ENCODE measurements around the gene MACROD2. TPM values are rescaled to one million over a fixed set of nuclear protein-coding genes. Genes with fewer than 3 reads are reported as not detected.

The MACROD2 gene
- total RNA-seq, 1 donor from 2014 or later, result 0.46 TPM

- DNase-seq (ENCODE audit: low read depth, low spot score), result no peak
These were observed 585.2 kb downstream of the MACROD2 start for GRCh38 chr20:14580418-14581074.

DNA sequence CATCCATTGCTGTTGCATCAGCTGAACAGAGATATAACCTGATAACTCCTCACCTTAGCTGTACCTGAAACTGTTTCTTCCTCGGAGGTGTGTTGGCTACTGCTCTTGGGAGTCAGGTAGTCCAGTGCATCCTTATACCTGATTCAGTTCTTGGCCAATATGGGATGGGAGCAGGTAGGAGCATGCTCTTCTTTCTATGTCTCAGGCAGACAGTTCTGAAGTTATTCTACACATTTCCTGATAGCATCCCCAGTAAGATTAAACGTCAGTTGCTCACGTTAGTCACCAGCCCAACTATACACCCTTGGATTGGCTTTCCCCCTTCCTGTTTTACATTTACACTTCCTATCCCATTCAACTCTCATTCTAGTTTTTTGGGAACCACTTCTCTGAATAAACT lies 586.4 kb downstream of the MACROD2 start:
- no peak for DNase-seq (ENCODE audit: low read depth, low spot score)

DNA sequence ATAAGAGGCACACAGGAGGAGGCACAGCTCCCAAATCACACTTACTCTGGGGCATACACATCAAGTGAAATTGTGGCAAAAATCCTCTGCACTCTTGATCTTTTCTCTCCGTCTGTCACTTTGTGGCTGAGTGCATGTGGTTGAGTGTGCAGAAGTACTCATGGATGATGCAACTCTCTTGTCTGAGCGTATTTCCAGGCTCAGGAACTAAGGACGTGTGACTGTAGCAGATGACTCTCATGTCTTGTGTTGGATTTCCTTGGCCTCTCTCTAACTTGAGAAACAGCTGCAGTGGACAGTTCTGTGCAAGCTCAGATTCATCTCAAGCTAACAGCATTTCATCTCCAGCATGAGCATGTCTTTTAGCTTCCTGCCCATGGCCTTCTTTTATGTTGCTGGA lies 587.5 kb downstream of the MACROD2 start:
- DNase-seq (ENCODE audit: low read depth, low spot score), result no peak

DNA sequence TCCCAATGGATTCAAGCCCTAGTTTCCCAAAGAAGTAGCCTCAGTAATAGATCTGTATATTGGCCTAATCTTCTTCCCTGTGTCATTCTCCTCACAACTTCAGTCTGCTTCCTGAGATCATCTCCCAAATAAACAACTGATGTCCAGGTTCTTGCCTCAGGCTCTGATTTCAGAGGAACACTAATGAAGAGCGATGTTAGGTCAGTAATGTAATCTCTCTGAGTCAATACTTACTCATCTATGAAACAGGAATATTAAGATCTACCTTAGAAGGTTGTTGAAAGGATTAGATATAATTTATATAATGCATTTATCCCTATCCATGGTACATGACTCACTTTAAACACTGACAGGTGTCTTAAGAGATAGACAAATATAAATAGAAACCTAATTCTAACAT lies 588.1 kb downstream of the MACROD2 start:
- no peak for DNase-seq (ENCODE audit: low read depth, low spot score)

DNA sequence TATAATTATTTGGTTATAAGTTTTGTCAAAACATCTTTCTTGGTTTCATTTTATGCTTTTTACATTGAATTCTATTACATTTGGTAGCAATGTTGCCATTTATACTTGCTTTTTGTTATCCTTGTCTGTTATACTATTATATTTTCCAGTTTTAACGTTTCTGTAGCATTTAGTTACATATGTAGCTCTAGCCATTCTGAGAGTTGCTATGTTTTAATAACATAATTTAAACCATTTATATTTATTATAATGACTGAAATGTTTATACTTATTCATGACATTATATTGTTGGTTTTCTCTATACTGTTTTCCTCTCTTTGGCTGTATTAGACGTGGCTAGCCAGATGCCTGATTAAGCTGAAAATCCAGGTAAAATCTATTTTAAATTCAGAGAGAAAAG lies 594.1 kb downstream of the MACROD2 start:
- no peak for DNase-seq (ENCODE audit: low read depth, low spot score)

DNA sequence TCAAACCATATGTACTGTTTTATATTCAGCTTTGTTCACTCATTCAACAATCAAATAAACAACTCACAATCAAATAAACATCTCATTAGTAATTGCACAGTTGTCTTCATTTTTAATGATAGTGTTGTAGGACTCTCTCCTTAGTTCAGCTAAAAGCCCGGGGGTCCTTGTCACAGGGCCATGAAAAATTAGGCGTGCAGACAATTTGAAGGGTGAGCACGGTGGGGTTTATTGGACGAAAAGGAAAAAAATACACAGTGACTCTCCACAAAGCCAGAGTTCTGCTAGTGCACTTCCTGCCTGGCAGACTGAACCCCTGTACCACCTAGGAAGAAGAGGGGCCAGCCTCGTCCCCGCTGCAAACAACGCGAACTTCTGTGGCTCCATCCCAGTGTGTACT lies 599.7 kb downstream of the MACROD2 start:
- no peak for DNase-seq (ENCODE audit: low read depth, low spot score)

- no peak for DNase-seq (ENCODE audit: low read depth, low spot score)
These were observed 601.9 kb downstream of the MACROD2 start for GRCh38 chr20:14597206-14597715.

DNA sequence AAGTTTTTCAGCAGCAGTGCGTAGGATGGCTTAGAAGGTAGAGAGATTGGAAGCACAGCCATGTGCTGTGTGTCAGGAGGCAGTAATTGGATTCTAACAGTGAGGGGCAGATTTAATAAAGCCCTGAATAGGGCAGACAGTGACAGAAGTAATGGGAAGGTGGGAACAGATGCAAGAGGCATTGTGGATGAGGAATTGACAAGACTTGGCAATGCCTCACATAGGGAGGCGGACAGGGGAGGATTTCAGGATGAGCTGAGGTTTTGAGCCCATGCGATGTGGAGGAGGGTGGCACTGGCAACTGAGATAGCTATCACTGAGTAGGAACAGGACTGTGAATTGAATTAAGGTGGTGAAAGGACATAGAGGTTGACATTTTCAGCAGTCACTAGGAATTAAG lies 604.3 kb downstream of the MACROD2 start:
- no peak for DNase-seq (ENCODE audit: low read depth, low spot score)

DNA sequence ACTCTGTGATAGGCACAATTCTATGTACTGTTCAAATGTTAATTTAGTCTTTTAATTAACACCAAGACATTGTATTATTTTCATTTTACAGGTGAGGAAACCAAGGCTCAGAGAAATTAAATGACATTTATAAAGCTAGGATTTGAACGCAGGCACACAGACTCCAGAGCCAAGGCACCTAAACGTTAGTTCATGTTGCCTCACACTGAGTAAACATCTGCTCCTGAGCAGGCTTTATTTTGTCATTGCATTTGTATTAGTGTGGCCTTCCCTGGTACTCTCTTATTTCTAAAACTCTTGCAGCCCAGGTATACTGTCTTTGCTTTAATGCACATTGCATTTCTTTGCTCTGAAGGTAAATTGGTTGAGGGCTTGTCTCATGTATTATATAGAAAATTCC lies 605.2 kb downstream of the MACROD2 start:
- no peak for DNase-seq (ENCODE audit: low read depth, low spot score)

GRCh38 chr20:14604143-14604542 lies 608.8 kb downstream of the MACROD2 start:
- no peak for DNase-seq (ENCODE audit: low read depth, low spot score)

DNA sequence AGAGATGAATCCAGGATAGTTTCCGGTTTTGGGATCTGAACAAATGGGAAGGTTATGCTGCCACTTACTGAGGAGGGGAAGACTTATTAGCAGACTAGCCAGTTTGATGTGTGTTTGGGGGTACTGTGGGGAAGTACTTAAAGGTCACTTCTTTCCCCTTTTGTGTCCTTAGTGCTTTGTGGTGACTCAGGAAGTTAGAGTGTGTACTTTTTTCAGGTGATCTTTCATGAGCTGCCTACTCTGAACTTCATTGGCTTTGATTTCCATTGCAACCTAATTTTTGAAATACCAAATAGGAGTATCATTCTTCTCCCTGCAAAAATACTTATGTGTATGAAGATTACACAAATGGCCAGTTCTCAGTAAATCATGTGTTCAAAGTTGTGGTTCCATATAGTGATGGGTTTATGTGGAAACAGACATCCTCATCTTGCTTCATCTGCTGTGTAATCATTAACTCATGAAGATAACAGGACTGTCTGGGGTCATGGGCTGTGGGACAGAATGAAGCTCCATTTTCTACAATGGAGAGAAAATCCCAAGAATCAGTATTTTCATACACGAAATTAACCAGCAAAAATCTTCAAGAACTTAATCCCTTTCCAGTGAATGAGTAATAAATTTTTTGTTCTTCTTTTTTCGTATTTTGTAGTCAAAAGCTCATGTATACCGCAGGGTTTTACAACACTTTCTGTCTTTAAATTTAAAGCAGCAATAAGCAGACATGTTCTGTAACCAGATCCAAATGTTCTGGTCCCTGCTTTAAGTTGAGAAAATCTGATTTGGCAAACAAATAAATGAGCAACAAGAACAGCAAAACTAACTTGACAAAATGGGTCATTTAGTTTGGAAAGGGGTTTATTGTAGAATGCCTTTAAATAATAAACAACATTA lies 614.3 kb downstream of the MACROD2 start:
- no peak for DNase-seq (ENCODE audit: low read depth, low spot score)

GRCh38 chr20:14611479-14611878 lies 616.2 kb downstream of the MACROD2 start:
- DNase-seq (ENCODE audit: low read depth, low spot score), result no peak

DNA sequence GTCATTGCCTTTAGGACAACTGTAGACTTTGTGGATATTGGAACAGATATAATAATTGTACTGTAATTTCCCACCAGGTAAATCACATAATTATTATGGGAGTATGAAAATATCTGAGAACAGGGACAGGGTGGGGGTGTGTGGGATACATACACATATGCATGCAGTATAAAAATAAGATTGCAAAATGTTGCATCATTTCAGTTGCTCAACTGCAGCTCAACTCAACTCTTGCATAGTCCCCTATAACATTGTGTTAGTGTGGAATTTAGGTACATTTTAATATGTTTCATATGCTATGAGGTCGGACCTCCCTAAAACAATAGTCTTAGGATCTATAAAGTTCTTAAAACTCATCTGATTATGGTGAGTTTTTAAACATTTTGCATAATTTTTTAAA lies 617.1 kb downstream of the MACROD2 start:
- no peak for DNase-seq (ENCODE audit: low read depth, low spot score)

GRCh38 chr20:14616003-14616402 lies 620.7 kb downstream of the MACROD2 start:
- no peak for DNase-seq (ENCODE audit: low read depth, low spot score)

- DNase-seq (ENCODE audit: low read depth, low spot score), result no peak
These were observed 621.8 kb downstream of the MACROD2 start for GRCh38 chr20:14617123-14617522.

DNA sequence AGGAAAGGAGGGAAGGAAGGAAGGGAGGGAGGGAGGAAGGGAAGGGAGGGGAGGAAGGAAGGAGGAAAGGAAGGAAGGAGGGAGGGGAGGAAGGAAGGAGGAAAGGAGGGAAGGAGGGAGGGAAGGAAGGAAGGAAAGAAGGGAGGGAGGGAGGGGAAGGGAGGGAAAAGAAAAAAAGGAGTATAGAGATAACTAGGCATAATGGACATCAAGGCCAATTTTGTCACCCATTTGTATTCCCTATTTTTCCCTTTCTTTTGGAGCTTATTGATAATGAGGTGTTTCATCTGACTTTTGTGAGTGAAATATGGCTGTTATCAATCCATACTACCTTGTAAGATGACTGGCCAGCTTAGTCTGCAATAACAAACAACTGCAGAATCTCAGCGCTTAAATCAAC lies 624.1 kb downstream of the MACROD2 start:
- DNase-seq (ENCODE audit: low read depth, low spot score), result no peak

- DNase-seq (ENCODE audit: low read depth, low spot score), result no peak
These were observed 627.5 kb downstream of the MACROD2 start for GRCh38 chr20:14622796-14623195.

DNA sequence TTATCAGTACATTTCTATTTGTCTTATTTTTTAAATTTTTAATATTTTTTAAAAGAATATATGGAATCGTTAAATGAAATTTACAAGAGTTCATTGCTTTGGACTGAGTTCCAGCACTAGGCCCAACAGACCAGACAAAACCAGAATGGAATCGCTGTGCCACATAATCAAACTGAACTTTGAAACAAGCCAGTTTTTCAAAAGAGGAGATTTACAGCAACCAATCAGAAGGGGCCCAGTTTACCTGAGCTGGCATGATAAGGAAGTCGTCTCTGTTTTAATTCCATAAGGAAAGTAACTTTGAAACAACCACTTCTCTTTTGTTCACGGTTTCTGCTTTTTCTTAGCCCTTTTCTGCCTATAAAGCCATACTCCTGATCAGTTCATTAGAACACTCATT lies 635.7 kb downstream of the MACROD2 start:
- DNase-seq (ENCODE audit: low read depth, low spot score), result no peak

- DNase-seq (ENCODE audit: low read depth, low spot score), result no peak
These were observed 637.6 kb downstream of the MACROD2 start for GRCh38 chr20:14632906-14633305.

DNA sequence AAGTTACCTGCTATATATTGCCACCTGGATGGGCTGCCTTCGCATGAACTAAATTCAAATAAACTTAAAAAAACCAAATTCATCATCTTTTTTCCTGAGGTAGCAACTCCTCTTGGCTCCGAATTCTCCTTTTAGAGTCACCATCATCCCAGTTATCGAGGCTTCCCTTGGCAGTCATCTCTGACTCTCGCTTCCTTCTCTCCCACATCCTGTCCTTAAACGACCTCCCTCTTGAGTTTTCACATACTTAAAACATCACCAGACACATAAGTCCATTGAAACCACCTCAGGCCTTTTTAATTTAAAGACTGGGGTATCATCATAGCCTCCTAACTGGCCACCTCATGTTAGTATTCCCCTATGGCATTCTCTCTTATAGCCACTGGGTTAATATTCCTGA lies 638.2 kb downstream of the MACROD2 start:
- no peak for DNase-seq (ENCODE audit: low read depth, low spot score)

DNA sequence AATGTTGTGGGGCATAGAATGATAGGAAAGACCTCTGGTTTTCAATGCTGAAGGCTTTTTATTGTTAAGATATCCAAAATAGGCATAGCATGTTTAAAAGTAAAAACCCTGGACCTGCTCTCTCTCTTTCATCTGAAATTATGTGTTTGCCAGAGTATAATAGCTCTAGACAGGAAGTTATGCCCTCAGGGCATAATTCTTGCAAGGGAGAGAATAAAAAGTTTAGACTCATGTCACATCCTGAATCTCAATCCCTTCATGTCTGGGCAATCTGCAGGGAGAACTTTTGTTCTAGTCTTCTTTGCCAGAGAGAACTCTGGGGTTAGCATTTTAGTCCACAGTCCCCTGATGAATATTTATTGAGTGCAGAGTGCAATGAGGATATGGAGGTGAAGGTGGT lies 639.3 kb downstream of the MACROD2 start:
- no peak for DNase-seq (ENCODE audit: low read depth, low spot score)

DNA sequence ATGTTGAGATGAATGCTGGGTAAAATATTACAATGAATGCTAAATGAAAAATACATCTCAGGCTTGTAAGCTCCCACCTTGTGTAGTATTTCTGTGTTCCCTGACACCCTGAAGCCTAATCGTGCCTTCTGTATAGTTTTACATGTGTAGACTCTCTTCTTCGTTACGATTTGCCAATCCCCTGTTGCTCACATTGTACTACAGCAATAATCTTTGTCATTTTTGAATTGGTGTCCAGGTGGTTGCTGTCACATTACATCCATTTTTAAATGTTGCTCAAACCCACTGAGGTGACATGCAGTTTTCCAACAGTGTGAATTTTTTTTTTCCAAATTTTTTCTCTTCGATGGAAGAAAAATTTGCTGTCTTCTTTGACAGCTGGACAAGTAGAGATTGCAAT lies 642.1 kb downstream of the MACROD2 start:
- no peak for DNase-seq (ENCODE audit: low read depth, low spot score)

DNA sequence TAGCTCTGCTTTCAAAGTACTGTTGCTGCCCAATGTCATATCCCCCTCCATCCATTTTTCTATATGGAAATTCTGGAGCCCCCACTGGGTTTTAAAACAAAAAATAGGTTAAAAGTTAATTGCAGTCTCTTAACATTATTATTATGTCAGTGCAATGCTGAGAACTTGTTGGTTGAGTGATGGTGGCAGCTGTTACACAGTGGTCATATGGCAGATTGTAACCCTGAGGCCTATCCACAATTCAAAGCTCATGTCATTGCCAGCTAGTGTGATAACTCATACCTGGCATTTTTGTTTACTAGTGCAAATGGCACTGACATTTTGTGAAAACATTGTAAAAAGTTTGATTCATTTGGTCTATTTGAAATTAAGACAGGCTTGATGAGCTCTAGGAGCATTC lies 647.8 kb downstream of the MACROD2 start:
- DNase-seq (ENCODE audit: low read depth, low spot score), result no peak
